ENCODE measurements around the gene C1orf159. TPM values are rescaled to one million over a fixed set of nuclear protein-coding genes. Genes with fewer than 3 reads are reported as not detected.

Gene C1orf159
- total and polyA plus RNA-seq, 4 donors = 9.5 to 19.2 (median 13.3) TPM

DNA sequence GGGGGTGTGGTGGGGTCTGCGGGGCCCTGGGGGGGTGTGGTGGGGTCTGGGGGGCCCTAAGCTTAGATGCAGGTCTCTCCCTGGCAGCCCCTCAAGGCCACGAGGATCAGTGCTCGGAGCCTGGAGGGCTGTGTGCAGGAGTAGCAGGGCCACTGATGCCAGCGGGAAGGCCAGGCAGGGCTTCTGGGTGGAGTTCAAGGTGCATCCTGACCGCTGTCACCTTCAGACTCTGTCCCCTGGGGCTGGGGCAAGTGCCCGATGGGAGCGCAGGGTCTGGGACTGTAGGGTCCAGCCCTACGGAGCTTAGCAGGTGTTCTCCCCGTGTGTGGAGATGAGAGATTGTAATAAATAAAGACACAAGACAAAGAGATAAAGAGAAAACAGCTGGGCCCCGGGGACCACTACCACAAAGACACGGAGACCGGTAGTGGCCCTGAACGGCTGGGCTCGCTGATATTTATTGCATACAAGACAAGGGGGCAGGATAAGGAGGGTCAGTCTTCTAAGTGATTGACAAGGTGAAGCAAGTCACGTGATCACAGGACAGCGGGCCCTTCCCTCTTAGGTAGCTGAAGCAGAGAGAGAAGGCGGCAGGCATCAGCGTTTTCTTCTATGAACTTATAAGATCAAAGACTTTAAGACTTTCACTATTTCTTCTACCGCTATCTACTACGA lies 50.5 kb downstream of the C1orf159 start:
- no peak for DNase-seq
- Histone ChIP-seq H3K4me3 (no peak overlapping the region), H3K9ac (ENCODE audit: insufficient read depth in 1 of 2, low read length in 2 of 2) (no peak overlapping the region), H3K27ac (ENCODE audit: low read depth in 1 of 2, low read length in 1 of 2) (no peak overlapping the region), H3K36me3 (ENCODE audit: control insufficient read depth in 4 of 4, insufficient read depth in 4 of 4, low read length in 4 of 4) (no peaks in the 10 kb centered on the region), H3K4me1 (ENCODE audit: control insufficient read depth in 5 of 5, insufficient read depth in 5 of 5, low read length in 5 of 5) (peaks cover 0 to 11% (median 3%) of the 10 kb centered on the region in 5 donors), H3K9me3 (ENCODE audit: control insufficient read depth in 4 of 4, insufficient read depth in 3 of 4, low read length in 3 of 4) (no peaks in the 10 kb centered on the region), H3K27me3 (ENCODE audit: control insufficient read depth in 3 of 3, insufficient read depth in 3 of 3, low read length in 2 of 3) (peaks cover 5 to 40% (median 22%) of the 10 kb centered on the region in 3 donors)
- no peak for TF ChIP-seq CTCF (IDR thresholded peaks at IDR 0.05; ENCODE audit: control extremely low read depth, extremely low read depth)
- 57 to 70% methylated on average over 20 of the region's 20 CpGs for WGBS, 2 donors
- ATAC-seq (ENCODE audit: insufficient read depth, low FRiP score) = no peak

DNA sequence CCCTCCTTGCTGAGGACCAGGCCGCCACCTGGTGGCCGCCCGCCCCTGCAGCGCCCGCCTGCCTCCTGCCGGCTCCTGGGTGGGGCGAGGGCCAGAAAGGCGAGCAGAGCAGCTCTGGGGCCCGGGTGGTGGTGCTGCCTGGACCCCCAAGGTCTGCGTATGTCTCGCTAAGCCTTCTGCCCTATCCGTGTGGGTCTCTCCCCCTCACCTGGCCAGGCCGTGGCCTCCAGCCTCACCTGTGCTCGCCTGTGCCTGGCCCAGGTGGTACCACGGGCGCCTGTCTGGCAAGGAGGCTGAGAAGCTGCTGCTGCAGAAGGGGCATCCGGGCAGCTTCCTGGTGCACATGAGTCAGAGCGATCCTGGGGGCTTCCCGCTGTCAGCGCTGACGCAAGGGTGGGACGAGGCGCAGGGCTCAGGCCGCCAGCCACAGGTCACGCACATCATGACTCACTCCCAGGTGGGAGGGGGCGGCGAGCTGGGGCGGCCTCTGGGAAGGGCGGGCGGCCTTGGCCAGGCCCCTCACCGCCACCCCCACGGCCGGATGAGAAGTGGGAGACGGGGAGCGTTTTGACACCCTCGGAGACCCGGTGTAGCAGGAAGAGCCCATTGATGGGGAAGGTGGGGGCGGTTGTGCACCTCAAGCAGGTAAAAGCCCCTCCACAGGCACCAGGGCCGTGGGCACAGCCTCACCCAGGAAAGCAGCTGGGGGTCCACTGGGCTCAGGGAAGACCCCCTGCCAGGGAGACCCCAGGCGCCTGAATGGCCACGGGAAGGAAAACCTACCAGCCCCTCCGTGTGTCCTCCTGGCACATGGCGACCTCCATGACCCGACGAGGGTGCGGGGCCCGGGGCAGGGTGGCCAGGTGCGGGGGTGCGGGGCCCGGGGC lies 51.7 kb downstream of the C1orf159 start:
- no peak overlapping the region for H3K4me3 ChIP-seq
- peak; percentile 84 for TF ChIP-seq CTCF (IDR thresholded peaks at IDR 0.05; ENCODE audit: control extremely low read depth, extremely low read depth)
- ATAC-seq (ENCODE audit: insufficient read depth, low FRiP score) = no peak
- peaks cover 0 to 13% (median 3%) of the 10 kb centered on the region in 5 donors for H3K4me1 ChIP-seq (ENCODE audit: control insufficient read depth in 5 of 5, insufficient read depth in 5 of 5, low read length in 5 of 5)
- DNase-seq = peak; percentile 31 to 43 (median 32)
- peaks cover 5 to 48% (median 27%) of the 10 kb centered on the region in 3 donors for H3K27me3 ChIP-seq (ENCODE audit: control insufficient read depth in 3 of 3, insufficient read depth in 3 of 3, low read length in 2 of 3)
- H3K36me3 ChIP-seq (ENCODE audit: control insufficient read depth in 4 of 4, insufficient read depth in 4 of 4, low read length in 4 of 4) = no peaks in the 10 kb centered on the region
- no peaks in the 10 kb centered on the region for H3K9me3 ChIP-seq (ENCODE audit: control insufficient read depth in 4 of 4, insufficient read depth in 3 of 4, low read length in 3 of 4)
- no peak overlapping the region for H3K27ac ChIP-seq (ENCODE audit: low read depth in 1 of 2, low read length in 1 of 2)
- H3K9ac ChIP-seq (ENCODE audit: insufficient read depth in 1 of 2, low read length in 2 of 2) = no peak overlapping the region
- 11 to 15% methylated on average over 43 to 50 of the region's 50 CpGs for WGBS, 2 donors

DNA sequence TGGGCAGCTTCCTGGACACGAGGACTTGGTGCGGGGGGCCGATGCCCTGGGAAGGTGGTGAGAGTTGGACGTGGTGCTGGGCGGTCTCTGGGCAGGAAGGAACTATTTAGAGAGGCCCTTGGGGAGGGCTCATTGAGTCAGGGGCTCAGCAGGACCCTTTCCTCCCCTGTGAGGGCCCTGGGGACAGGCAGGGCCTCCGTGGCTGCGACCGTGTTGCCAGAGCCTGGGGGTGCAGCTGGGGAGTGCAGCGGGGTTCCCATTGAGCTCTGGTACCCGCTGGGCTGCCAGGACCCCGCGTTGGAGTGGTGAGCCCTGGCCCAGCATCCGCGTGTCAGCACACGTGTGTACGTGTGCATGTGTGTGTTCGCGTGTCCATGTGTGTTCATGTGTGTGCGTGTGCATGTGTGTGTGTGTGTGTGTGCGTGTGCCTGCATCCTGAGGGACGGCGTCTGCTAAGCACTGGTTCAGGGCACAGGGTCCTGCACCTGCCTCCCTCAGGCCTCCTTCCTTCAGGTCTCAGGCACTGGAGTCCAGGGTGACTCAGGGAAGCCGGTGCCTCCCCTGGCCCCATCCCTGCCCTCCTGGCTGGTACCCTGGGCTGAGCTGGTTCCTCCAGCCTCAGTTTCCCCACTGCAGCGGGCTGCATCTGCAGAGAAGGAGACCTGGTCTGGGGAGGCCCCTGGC lies 52.5 kb downstream of the C1orf159 start:
- DNase-seq (no peak), ATAC-seq (ENCODE audit: insufficient read depth, low FRiP score) (no peak)
- WGBS, 2 donors = 55 to 62% methylated on average over 22 to 24 of the region's 24 CpGs

More for the DNA sequence above, 52.5 kb downstream of the C1orf159 start:
- H3K4me3 ChIP-seq = no peak overlapping the region
- H3K27ac ChIP-seq (ENCODE audit: low read depth in 1 of 2, low read length in 1 of 2) = no peak overlapping the region
- H3K9ac ChIP-seq (ENCODE audit: insufficient read depth in 1 of 2, low read length in 2 of 2) = no peak overlapping the region
- H3K4me1 ChIP-seq (ENCODE audit: control insufficient read depth in 5 of 5, insufficient read depth in 5 of 5, low read length in 5 of 5) = peaks cover 0 to 12% (median 3%) of the 10 kb centered on the region in 5 donors
- no peaks in the 10 kb centered on the region for H3K9me3 ChIP-seq (ENCODE audit: control insufficient read depth in 4 of 4, insufficient read depth in 3 of 4, low read length in 3 of 4)
- H3K27me3 ChIP-seq (ENCODE audit: control insufficient read depth in 3 of 3, insufficient read depth in 3 of 3, low read length in 2 of 3) = peaks cover 5 to 54% (median 27%) of the 10 kb centered on the region in 3 donors
- no peaks in the 10 kb centered on the region for H3K36me3 ChIP-seq (ENCODE audit: control insufficient read depth in 4 of 4, insufficient read depth in 4 of 4, low read length in 4 of 4)
- TF ChIP-seq CTCF (IDR thresholded peaks at IDR 0.05; ENCODE audit: control extremely low read depth, extremely low read depth) = no peak
